HCT116 (cell line): ENCODE results near the gene UXS1.

ENCODE experiments used
- CTCF ChIP-seq, 3 experiments: fragments of 200-600 bp in 1 of 3; sonication (generic) in 1 of 3; IDR thresholded peaks in 2 of 3; conservative IDR thresholded peaks in 1 of 3; 2 replicates each; pipeline ENCODE4 v1.5.1; 2012 to 2017; ENCODE audit warnings: low read depth in 2 of 3, low read length in 2 of 3, antibody characterized with exemption in 1 of 3, borderline replicate concordance in 1 of 3, control low read depth in 1 of 3, mild to moderate bottlenecking in 1 of 3, mixed read lengths in 1 of 3, mixed run types in 1 of 3, moderate library complexity in 1 of 3; ENCODE audit not compliant: insufficient read depth in 1 of 3
- EZH2 ChIP-seq: fragments of 200-600 bp; sonication (generic); IDR thresholded peaks from 2 replicates; pipeline ENCODE4 v1.6.1; 2017; ENCODE audit warnings: antibody characterized with exemption, mixed run types
- EZH2phosphoT487 ChIP-seq: fragments of 200-600 bp; IDR thresholded peaks from 2 replicates; pipeline ENCODE4 v1.6.1; 2018; ENCODE audit warnings: antibody characterized with exemption, borderline replicate concordance
- POLR2A ChIP-seq: IDR thresholded peaks from 2 replicates; pipeline ENCODE4 v1.7.0; 2011; ENCODE audit warnings: borderline replicate concordance; ENCODE audit not compliant: insufficient read depth, insufficient read length; ENCODE audit errors: extremely low read depth
- POLR2AphosphoS5 ChIP-seq: IDR thresholded peaks from 2 replicates; pipeline ENCODE4 v1.6.1; 2011; ENCODE audit warnings: mild to moderate bottlenecking, low read depth, low read length, moderate library complexity
- SRF ChIP-seq: IDR thresholded peaks from 2 replicates; pipeline ENCODE4 v1.6.1; 2012; ENCODE audit warnings: low read depth
- YY1 ChIP-seq: IDR thresholded peaks from 2 replicates; pipeline ENCODE4 v1.6.1; 2011; ENCODE audit warnings: low read length, low read depth, moderate library complexity, mild to moderate bottlenecking; ENCODE audit not compliant: insufficient replicate concordance; ENCODE audit errors: extremely low read depth
- ZNF274 ChIP-seq: fragments of 200-500 bp; sonication (Bioruptor generic); IDR thresholded peaks from 2 replicates; pipeline ENCODE4 v1.6.1; 2014; ENCODE audit warnings: mild to moderate bottlenecking, low read depth, low read length, inconsistent platforms

- TF ChIP-seq YY1 (no peak), POLR2AphosphoS5 (no peak), CTCF (IDR thresholded peaks at IDR 0.05 in 2 of 3, conservative IDR thresholded peaks at IDR 0.05 in 1 of 3; ENCODE audit: borderline replicate concordance in 1 of 3, insufficient read depth in 1 of 3, low read depth in 2 of 3, low read length in 2 of 3) (no peak), EZH2phosphoT487 (no peak), POLR2A (no peak), EZH2 (no peak), SRF (no peak), ZNF274 (no peak)
Observed at GRCh38 chr2:106058469-106059137, 135.5 kb downstream of the UXS1 start.
